Thyroid gland (tissue), 4 donors: ENCODE measurements around the gene MOV10.

ENCODE experiments used
- CTCF ChIP-seq, 6 experiments: fragments of 200-600 bp in 3 of 6; fragments of 450-650 bp in 3 of 6; sonication (generic) in 3 of 6; IDR thresholded peaks; one replicate each; pipeline ENCODE4 v1.5.1; 2016 to 2019; ENCODE audit warnings: antibody characterized with exemption in 6 of 6, mild to moderate bottlenecking in 2 of 6, inconsistent platforms in 1 of 6, moderate library complexity in 1 of 6
- POLR2A ChIP-seq, 2 donors: fragments of 450-650 bp; IDR thresholded peaks; one replicate each; pipeline ENCODE4 v1.6.1; 2017; ENCODE audit warnings: antibody characterized with exemption in 2 of 2, mild to moderate bottlenecking in 2 of 2, moderate library complexity in 1 of 2

GRCh38 chr1:112702420-112703261 lies 28.2 kb downstream of the MOV10 start:
- no peak for TF ChIP-seq POLR2A (IDR thresholded peaks at IDR 0.05)
- no peak for TF ChIP-seq CTCF (IDR thresholded peaks at IDR 0.05)
